Prostate gland (tissue), 2 donors: ENCODE measurements around the gene SLC44A5. TPM values are rescaled to one million over a fixed set of nuclear protein-coding genes. Genes with fewer than 3 reads are reported as not detected.

Source experiments
- DNase-seq: peaks from one replicate; pipeline ENCODE4 v3.0.0-alpha.2; 2019; ENCODE audit warnings: low spot score
- H3K27ac ChIP-seq, 2 donors: fragments of 200-600 bp; sonication (generic); 2 replicates each; pipeline ENCODE4 v1.5.1; 2017 to 2019
- H3K27me3 ChIP-seq: fragments of 200-600 bp; sonication (generic); replicated peaks from 2 replicates; pipeline ENCODE4 v1.5.1; 2019; ENCODE audit not compliant: insufficient read depth
- H3K36me3 ChIP-seq, 2 donors: fragments of 200-600 bp; sonication (generic); 1 replicate in 1 of 2; 2 replicates in 1 of 2; pipeline versions ENCODE4 v1.5.1 to v1.8.1; 2017 to 2019
- H3K4me1 ChIP-seq: fragments of 200-600 bp; sonication (generic); replicated peaks from 2 replicates; pipeline ENCODE4 v1.5.1; 2019
- H3K4me3 ChIP-seq, 2 donors: fragments of 200-600 bp; sonication (generic); 2 replicates each; pipeline ENCODE4 v1.5.1; 2017 to 2019
- H3K9me3 ChIP-seq: fragments of 200-600 bp; sonication (generic); 2 replicates; pipeline ENCODE4 v1.5.1; 2017
- CTCF ChIP-seq, 4 experiments: fragments of 200-600 bp in 2 of 4; fragments of 450-650 bp in 2 of 4; sonication (generic) in 2 of 4; IDR thresholded peaks; 1 replicate in 3 of 4; 2 replicates in 1 of 4; pipeline ENCODE4 v1.5.1; 2016 to 2019; ENCODE audit warnings: antibody characterized with exemption in 4 of 4, mild to moderate bottlenecking in 2 of 4, moderate library complexity in 2 of 4
- POLR2A ChIP-seq: fragments of 450-650 bp; IDR thresholded peaks from one replicate; pipeline ENCODE4 v1.6.1; 2016; ENCODE audit warnings: antibody characterized with exemption, mild to moderate bottlenecking
- POLR2AphosphoS5 ChIP-seq: sonication (generic); formaldehyde crosslinking; IDR thresholded peaks from one replicate; pipeline ENCODE4 v1.6.1; 2017; ENCODE audit warnings: antibody characterized with exemption
- WGBS: methylation state at CpG from one replicate; pipeline ENCODE4 v1.1.5; 2018; 5-methylcytosine and 5-hydroxymethylcytosine counted together
- intact Hi-C: fragments of 100-400 bp; cut with DNase I; formaldehyde crosslinking; loops from one replicate; pipeline ENCODE4 v1.14.2; 2022
- total RNA-seq, 2 donors: library from RNA; depleted of rRNA; stranded (reverse); fragments of >200 nt; gene quantifications; one replicate each; pipeline ENCODE4 v1.1.0, GENCODE V29; 2016

SLC44A5 gene
- total RNA-seq, 2 donors from 2014 or later = 0.57 to 3.3 TPM

DNA sequence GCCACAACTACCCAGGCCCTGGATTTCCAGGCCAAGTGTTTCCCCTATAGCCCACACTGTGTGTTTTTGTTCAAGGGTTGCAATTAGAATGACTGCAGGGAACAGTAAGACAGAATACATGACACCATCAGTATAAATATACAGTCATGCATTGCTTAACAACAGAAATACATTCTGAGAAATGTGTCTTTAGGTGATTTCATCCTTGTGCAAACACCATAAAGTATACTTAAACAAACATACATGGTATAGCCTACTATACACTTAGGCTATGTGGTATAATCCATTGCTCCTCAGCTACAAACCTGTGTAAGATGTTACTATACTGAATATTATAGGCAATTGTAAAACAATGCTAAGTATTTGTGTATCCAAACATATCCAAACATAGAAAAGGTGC lies 7.5 kb upstream of the SLC44A5 start:
- H3K4me1 ChIP-seq = peaks cover 7% of the 10 kb centered on the region
- DNase-seq = no peak
- H3K4me3 ChIP-seq = no peak overlapping the region
- no peaks in the 10 kb centered on the region for H3K9me3 ChIP-seq
- H3K27ac ChIP-seq = no peak overlapping the region
- intact Hi-C loops = no loop called here
- no peaks in the 10 kb centered on the region for H3K36me3 ChIP-seq
- TF ChIP-seq POLR2AphosphoS5 (no peak), POLR2A (no peak), CTCF (IDR thresholded peaks at IDR 0.05) (no peak)
- peaks cover 7% of the 10 kb centered on the region for H3K27me3 ChIP-seq

DNA sequence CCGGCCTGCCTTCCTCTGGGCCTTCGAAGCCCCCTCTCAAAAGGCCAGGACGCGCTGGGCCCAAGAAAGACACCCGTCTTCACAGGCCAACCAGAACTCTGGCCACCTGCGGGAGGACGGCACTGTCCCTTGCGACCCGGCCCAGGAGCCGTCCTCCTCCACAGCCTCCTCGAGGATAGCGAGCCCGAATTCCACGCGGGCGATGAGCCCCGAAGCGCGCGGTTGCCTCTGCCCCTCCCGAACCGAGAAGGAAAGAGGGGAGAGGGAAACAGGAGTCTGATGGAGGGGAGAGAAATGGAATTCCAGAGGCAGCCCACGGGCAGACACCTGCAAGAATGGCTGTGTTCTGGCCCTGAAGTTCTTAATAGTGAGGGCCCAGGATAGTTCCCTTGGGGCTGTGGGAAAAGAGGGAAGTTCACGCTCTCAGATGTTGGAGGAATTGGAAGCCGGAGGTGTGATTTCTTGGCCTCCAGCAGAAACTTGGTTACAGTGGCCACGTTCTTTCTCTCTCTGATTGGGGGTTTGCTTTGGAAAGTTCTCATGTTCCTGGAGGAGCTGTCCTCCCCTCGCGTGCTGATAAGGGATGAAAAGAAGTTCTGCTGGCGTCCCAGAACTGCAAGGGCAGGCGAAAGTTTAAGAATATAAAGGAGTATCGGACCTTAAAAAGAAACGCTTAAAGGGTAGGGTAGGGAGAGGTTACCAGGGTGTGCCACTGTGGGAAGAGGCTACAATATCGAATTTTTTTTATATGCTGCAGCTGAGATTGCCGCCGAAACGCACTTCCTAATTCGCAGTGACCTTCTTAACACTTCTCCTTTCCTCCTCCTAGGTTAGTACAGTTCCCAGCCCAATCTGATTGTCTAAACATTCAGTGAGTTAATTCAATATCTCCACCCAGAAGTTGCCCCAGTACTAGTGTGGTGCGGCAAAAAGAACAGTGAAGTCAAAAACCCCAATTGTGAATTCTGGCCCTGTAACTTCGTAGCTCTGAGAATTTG lies 5.8 kb upstream of the SLC44A5 start:
- H3K9me3 ChIP-seq = no peaks in the 10 kb centered on the region
- intact Hi-C loops = no loop called here
- no peak overlapping the region for H3K27ac ChIP-seq
- peak overlapping the region in 1 of 2 donors; percentile 32 for H3K4me3 ChIP-seq
- 6% methylated on average over 39 of the region's 39 CpGs for WGBS
- no peak for TF ChIP-seq POLR2A
- TF ChIP-seq CTCF (IDR thresholded peaks at IDR 0.05) = no peak
- TF ChIP-seq POLR2AphosphoS5 = no peak
- peaks cover 7% of the 10 kb centered on the region for H3K27me3 ChIP-seq
- no peaks in the 10 kb centered on the region for H3K36me3 ChIP-seq
- no peak for DNase-seq
- peaks cover 7% of the 10 kb centered on the region for H3K4me1 ChIP-seq

DNA sequence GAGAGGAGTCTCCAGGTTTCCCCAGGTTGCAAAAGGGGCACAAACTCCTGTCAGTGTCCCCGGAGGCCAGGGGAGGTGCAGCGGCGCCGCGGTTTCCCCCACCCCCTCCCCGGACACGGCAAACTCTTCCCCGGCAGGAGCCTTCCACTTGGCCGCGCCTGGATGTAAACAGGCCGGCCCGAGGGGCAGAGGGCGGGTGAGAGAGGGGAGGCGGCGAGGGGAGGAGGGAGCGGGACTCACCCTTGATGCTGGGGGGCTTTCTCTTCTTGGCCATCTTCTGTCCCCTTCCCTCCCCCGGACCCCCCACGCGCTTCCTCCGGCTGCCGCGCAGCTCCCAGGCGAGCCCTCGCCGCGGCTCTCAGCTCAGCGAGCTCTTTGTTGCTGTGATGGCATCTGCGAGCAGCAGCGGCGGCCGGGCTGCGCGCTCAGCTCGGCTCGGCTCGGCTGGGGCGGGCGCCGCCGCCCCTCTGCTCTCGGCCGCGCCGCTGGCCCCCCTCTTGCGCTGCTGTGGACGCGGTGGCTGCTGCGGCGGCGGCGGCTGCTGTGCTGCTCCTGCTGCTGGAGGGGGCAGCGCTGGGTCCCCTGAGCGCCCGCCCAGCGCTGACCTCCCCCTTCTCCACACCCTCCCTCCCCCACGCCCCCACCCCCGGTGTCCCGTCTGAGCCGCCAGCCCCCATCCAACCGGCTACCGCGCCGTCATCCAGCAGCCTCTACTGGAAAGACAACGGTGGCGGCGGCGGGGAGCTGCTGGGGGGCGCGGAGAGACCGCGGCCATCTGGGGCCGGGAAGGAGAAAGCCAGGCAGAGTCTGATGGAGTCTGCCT lies 4.9 kb upstream of the SLC44A5 start:
- WGBS = under 1% methylated on average over 33 of the region's 72 CpGs
- intact Hi-C loops = no loop called here
- no peak for DNase-seq
- Histone ChIP-seq H3K9me3 (no peaks in the 10 kb centered on the region), H3K4me3 (peak overlapping the region; percentile 21 to 32), H3K36me3 (no peaks in the 10 kb centered on the region), H3K27ac (no peak overlapping the region), H3K27me3 (peaks cover 7% of the 10 kb centered on the region), H3K4me1 (peaks cover 7% of the 10 kb centered on the region)
- TF ChIP-seq POLR2AphosphoS5 (no peak), CTCF (IDR thresholded peaks at IDR 0.05) (no peak), POLR2A (no peak)

DNA sequence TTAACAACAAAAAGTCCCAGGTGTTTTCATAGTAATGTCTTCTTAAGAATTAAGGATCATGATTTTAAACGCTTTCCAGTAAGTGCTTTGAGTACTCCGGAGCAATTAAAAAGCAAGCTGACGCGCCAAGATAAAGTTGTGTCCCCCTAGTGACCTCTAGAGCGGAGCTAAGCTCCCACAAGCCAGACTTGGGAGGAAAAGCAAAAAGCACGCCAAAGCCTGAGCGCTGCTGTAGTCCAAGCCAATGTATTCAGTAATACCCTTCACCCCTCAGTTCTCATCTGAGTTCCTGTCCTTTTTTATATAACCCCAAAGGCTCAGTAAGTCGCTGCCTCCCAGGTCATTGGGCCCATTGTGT lies 3.5 kb upstream of the SLC44A5 start:
- Histone ChIP-seq H3K9me3 (no peaks in the 10 kb centered on the region), H3K27me3 (peaks cover 7% of the 10 kb centered on the region), H3K4me1 (peaks cover 7% of the 10 kb centered on the region), H3K36me3 (no peaks in the 10 kb centered on the region), H3K4me3 (peak overlapping the region in 1 of 2 donors; percentile 15), H3K27ac (no peak overlapping the region)
- TF ChIP-seq POLR2A = no peak
- TF ChIP-seq CTCF (IDR thresholded peaks at IDR 0.05) = no peak
- TF ChIP-seq POLR2AphosphoS5 = no peak
- intact Hi-C loops = no loop called here
- 4% methylated on average over 8 of the region's 8 CpGs for WGBS
- DNase-seq = no peak
